Breast epithelium (tissue), 4 donors: Measurements from ENCODE around the gene HNMT. TPM values are rescaled to one million over a fixed set of nuclear protein-coding genes. Genes with fewer than 3 reads are reported as not detected.

Experiments used
- DNase-seq, 2 donors: peaks; one replicate each; pipeline ENCODE4 v3.0.0-alpha.2; 2019; ENCODE audit warnings: low spot score in 2 of 2
- H3K27ac ChIP-seq, 2 donors: fragments of 200-600 bp; sonication (generic) in 1 of 2; one replicate each; pipeline ENCODE4 v1.5.1; 2016 to 2019; ENCODE audit warnings: mild to moderate bottlenecking in 1 of 2
- H3K27me3 ChIP-seq, 2 donors: fragments of 200-600 bp; sonication (generic) in 1 of 2; one replicate each; pipeline versions ENCODE4 v1.5.1 to v1.6.0; 2017 to 2019; ENCODE audit warnings: control low read depth in 1 of 2, mild to moderate bottlenecking in 1 of 2
- H3K36me3 ChIP-seq: fragments of 200-600 bp; one replicate; pipeline ENCODE4 v1.5.1; 2019
- H3K4me1 ChIP-seq, 2 donors: fragments of 200-600 bp; sonication (generic); one replicate each; pipeline ENCODE4 v1.5.1; 2016 to 2019; ENCODE audit warnings: control low read depth in 1 of 2
- H3K4me3 ChIP-seq, 3 donors: fragments of 200-600 bp; sonication (generic); 1 replicate in 2 of 3; 2 replicates in 1 of 3; pipeline ENCODE4 v1.5.1; 2016 to 2019; ENCODE audit warnings: mild to moderate bottlenecking in 3 of 3, moderate library complexity in 2 of 3
- H3K9me3 ChIP-seq, 2 donors: fragments of 200-600 bp; sonication (generic) in 1 of 2; one replicate each; pipeline ENCODE4 v1.5.1; 2016 to 2019; ENCODE audit warnings: control low read depth in 1 of 2
- CTCF ChIP-seq, 3 donors: fragments of 450-650 bp; IDR thresholded peaks; one replicate each; pipeline ENCODE4 v1.5.1; 2016 to 2017; ENCODE audit warnings: antibody characterized with exemption in 3 of 3, mild to moderate bottlenecking in 3 of 3, moderate library complexity in 3 of 3
- POLR2A ChIP-seq: fragments of 450-650 bp; IDR thresholded peaks from one replicate; pipeline ENCODE4 v1.6.1; 2016; ENCODE audit warnings: antibody characterized with exemption, mild to moderate bottlenecking, moderate library complexity
- POLR2AphosphoS5 ChIP-seq, 3 donors: sonication (generic); formaldehyde crosslinking; IDR thresholded peaks; one replicate each; pipeline ENCODE4 v1.6.1; 2017; ENCODE audit warnings: antibody characterized with exemption in 3 of 3
- intact Hi-C: fragments of 100-400 bp; cut with DNase I; formaldehyde crosslinking; loops from one replicate; pipeline ENCODE4 v1.15.1; 2023; ENCODE audit warnings: low total_unique reads
- total RNA-seq, 3 donors: library from RNA; depleted of rRNA; stranded (reverse); fragments of >200 nt; gene quantifications; one replicate each; pipeline ENCODE4 v1.1.0, GENCODE V29; 2016

Gene HNMT
- total RNA-seq, 3 donors from 2014 or later, result 94.7 to 174 (median 105) TPM

- Histone ChIP-seq H3K36me3 (no peaks in the 10 kb centered on the region), H3K9me3 (no peaks in the 10 kb centered on the region), H3K27me3 (no peaks in the 10 kb centered on the region), H3K4me3 (no peak overlapping the region), H3K4me1 (no peaks in the 10 kb centered on the region), H3K27ac (no peak overlapping the region)
- no peak for TF ChIP-seq CTCF (IDR thresholded peaks at IDR 0.05)
- no peak for DNase-seq
- intact Hi-C loops, result no loop called here
Measured at GRCh38 chr2:138034536-138034935, 70.3 kb downstream of the HNMT start.

GRCh38 chr2:138035608-138036217 lies 71.4 kb downstream of the HNMT start:
- no peaks in the 10 kb centered on the region for H3K9me3 ChIP-seq
- no peaks in the 10 kb centered on the region for H3K36me3 ChIP-seq
- H3K4me1 ChIP-seq, result no peaks in the 10 kb centered on the region
- H3K27me3 ChIP-seq, result no peaks in the 10 kb centered on the region
- no peak overlapping the region for H3K27ac ChIP-seq
- TF ChIP-seq POLR2A (no peak), POLR2AphosphoS5 (IDR thresholded peaks at IDR 0.05) (no peak), CTCF (IDR thresholded peaks at IDR 0.05) (no peak)
- no peak overlapping the region for H3K4me3 ChIP-seq
- no peak for DNase-seq
- intact Hi-C loops, result no loop called here

GRCh38 chr2:138036522-138036921 lies 72.2 kb downstream of the HNMT start:
- TF ChIP-seq POLR2AphosphoS5 (IDR thresholded peaks at IDR 0.05), result no peak
- no peak for TF ChIP-seq POLR2A
- no peak for TF ChIP-seq CTCF (IDR thresholded peaks at IDR 0.05)
- no peaks in the 10 kb centered on the region for H3K4me1 ChIP-seq
- H3K36me3 ChIP-seq, result no peaks in the 10 kb centered on the region
- no peaks in the 10 kb centered on the region for H3K27me3 ChIP-seq
- intact Hi-C loops, result no loop called here
- no peak overlapping the region for H3K27ac ChIP-seq
- no peak overlapping the region for H3K4me3 ChIP-seq
- H3K9me3 ChIP-seq, result no peaks in the 10 kb centered on the region
- no peak for DNase-seq

GRCh38 chr2:138037090-138037489 lies 72.8 kb downstream of the HNMT start:
- Histone ChIP-seq H3K36me3 (no peaks in the 10 kb centered on the region), H3K4me3 (no peak overlapping the region), H3K27me3 (no peaks in the 10 kb centered on the region), H3K4me1 (no peaks in the 10 kb centered on the region), H3K9me3 (no peaks in the 10 kb centered on the region), H3K27ac (no peak overlapping the region)
- intact Hi-C loops, result no loop called here
- TF ChIP-seq CTCF (IDR thresholded peaks at IDR 0.05) (no peak), POLR2AphosphoS5 (IDR thresholded peaks at IDR 0.05) (no peak), POLR2A (no peak)
- DNase-seq, result no peak

GRCh38 chr2:138040616-138041015 lies 76.3 kb downstream of the HNMT start:
- Histone ChIP-seq H3K27ac (no peak overlapping the region), H3K4me1 (no peaks in the 10 kb centered on the region), H3K4me3 (no peak overlapping the region), H3K36me3 (no peaks in the 10 kb centered on the region), H3K27me3 (no peaks in the 10 kb centered on the region), H3K9me3 (no peaks in the 10 kb centered on the region)
- TF ChIP-seq CTCF (IDR thresholded peaks at IDR 0.05) (no peak), POLR2AphosphoS5 (IDR thresholded peaks at IDR 0.05) (no peak), POLR2A (no peak)
- DNase-seq, result no peak
- intact Hi-C loops, result no loop called here
